22Rv1 (cell line): ENCODE results near the gene COMMD9.
"Not testable (repeated sequence)": the region's sequence is repeated elsewhere in the genome, so short reads cannot be mapped to it uniquely, and the experiment has no call there.

ENCODE experiments used
- ZFX ChIP-seq: fragments of 450-650 bp; IDR thresholded peaks from 2 replicates; pipeline ENCODE4 v1.6.1; 2017; ENCODE audit warnings: antibody characterized with exemption, borderline replicate concordance
- TF ChIP-seq, protein P1 (sequence below): fragments of 450-650 bp; IDR thresholded peaks from 2 replicates; pipeline ENCODE4 v1.5.1; 2017; ENCODE audit warnings: mild to moderate bottlenecking

DNA sequence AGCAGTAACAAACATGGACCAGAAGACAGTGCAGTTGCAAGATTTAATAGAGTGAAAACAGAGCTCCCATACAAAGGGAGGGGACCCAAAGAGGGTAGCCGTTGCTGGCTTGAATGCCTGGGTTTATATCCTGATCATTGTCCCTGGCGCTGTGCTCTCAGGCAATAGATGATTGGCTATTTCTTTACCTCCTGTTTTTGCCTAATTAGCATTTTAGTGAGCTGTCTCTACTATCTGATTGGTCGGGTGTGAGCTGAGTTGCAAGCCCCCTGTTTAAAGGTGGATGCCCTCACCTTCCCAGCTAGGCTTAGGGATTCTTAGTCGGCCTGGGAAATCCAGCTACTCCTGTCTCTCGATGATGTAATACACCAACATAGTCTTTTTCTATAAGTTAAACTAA, 36.2 kb upstream of the COMMD9 start:
- TF ChIP-seq, protein P1, sequence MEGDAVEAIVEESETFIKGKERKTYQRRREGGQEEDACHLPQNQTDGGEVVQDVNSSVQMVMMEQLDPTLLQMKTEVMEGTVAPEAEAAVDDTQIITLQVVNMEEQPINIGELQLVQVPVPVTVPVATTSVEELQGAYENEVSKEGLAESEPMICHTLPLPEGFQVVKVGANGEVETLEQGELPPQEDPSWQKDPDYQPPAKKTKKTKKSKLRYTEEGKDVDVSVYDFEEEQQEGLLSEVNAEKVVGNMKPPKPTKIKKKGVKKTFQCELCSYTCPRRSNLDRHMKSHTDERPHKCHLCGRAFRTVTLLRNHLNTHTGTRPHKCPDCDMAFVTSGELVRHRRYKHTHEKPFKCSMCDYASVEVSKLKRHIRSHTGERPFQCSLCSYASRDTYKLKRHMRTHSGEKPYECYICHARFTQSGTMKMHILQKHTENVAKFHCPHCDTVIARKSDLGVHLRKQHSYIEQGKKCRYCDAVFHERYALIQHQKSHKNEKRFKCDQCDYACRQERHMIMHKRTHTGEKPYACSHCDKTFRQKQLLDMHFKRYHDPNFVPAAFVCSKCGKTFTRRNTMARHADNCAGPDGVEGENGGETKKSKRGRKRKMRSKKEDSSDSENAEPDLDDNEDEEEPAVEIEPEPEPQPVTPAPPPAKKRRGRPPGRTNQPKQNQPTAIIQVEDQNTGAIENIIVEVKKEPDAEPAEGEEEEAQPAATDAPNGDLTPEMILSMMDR = not testable (repeated sequence)
- TF ChIP-seq ZFX = not testable (repeated sequence)
